ENCODE data around the gene ZNF317.
"Not testable (repeated sequence)": the region's sequence is repeated elsewhere in the genome, so short reads cannot be mapped to it uniquely, and the experiment has no call there.

The ZNF317 gene

DNA sequence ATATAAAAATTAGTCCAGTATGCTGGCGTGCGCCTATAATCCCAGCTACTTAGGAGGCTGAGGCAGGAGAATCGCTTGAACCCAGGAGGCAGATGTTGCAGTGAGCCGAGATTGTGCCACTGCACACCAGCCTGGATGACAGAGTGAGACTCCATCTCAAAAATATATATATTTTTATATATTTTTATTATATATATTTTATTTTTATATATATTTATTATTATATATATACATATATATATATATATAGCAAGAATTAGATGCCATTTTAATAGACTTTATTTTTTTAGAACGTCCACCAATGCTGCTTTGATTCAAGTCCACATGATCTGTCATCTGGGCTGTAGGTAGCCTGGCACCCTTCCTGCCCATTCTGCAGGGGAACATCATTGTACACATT is 35.1 kb downstream of the ZNF317 start:
- DNase-seq (ENCODE audit: low spot score): no peak

- DNase-seq (ENCODE audit: low spot score): no peak
These were observed 38.7 kb downstream of the ZNF317 start, which contains the start of gene OR7D2 for GRCh38 chr19:9178901-9179300. Gene OR7D2 (plus strand): TSS chr19:9178979. CDS start chr19:9185782, 6,803 bp downstream.

- no peak for DNase-seq (ENCODE audit: low spot score)
These were observed 42.8 kb downstream of the ZNF317 start for GRCh38 chr19:9183000-9183399.

DNA sequence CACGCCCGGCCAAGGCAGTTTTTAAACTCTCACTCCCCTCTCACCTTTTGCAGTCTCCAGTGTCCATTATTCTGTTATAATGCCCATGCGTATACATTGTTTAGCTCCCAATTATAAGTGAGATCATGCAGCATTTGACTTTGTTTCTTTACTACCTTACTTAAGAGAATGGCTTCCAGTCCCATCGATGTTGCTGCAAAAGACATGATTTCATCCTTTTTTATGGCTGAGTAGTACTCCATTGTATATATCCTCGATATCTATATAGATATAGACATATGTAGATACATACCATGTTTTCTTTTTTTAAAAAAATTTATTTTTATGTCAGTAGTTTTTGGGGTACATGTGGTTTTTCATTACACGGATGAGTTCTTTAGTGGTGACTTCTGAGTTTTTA is 47.0 kb downstream of the ZNF317 start:
- DNase-seq (ENCODE audit: low spot score): no peak

DNA sequence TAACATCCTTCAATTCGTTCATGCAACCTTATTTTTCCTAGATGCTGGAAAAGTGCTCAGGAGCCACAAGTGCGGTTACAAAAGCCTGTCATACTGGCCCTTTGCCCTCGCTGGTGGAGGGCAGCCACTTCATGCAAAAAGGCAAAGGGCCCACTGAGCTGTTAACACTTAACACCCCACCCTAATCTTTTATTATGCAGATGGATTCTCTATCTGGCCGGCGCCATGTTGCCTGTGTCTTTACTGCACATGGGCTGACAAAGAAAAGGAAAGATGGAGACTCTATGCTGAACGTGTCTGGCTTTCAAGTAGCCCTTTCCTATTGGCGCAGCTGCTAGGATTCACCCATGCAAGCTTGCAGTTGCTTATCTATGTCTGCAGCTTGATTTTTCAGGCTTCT is 49.3 kb downstream of the ZNF317 start:
- no peak for DNase-seq (ENCODE audit: low spot score)

- not testable (repeated sequence) for DNase-seq (ENCODE audit: low spot score)
These were observed 57.8 kb downstream of the ZNF317 start for GRCh38 chr19:9198044-9198443.

- DNase-seq (ENCODE audit: low spot score): peak; percentile 31
These were observed 65.4 kb downstream of the ZNF317 start for GRCh38 chr19:9205501-9206113.

All from hepatic stellate cell (primary cell).